Measurements from ENCODE around the gene NTMT1.

DNA sequence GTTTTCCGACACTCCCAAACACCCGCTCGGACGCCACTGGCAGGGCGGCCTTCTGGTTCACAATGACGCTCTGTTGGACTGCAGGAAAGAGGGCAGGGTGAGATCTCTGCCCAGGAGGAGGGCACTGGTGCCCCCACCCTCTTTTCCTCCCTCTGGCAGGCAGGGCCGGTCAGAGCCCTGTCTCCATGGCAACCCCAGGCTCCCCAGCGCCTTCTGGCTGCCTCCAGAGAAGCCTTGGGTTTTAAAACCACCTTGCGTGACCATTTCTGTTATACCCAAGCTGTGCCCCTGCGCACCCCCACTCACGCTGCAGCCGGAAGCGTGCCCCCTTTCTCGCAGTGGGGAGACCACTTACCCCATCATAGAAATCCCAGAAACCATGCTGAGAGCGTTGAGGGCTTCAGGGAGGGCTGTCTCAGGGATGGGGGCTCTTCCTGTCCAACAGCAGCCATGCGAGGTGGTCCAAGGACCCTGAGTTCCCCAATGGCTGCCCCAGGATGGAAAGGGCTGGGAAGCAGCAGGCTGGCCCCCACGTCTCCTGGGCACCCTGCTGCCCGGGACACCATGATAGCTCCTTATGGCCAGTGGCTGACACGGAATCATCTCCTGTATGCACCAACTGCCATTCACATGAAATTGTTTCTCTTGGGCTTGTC is 12.3 kb upstream of the NTMT1 start:
- TF ChIP-seq, protein P1, sequence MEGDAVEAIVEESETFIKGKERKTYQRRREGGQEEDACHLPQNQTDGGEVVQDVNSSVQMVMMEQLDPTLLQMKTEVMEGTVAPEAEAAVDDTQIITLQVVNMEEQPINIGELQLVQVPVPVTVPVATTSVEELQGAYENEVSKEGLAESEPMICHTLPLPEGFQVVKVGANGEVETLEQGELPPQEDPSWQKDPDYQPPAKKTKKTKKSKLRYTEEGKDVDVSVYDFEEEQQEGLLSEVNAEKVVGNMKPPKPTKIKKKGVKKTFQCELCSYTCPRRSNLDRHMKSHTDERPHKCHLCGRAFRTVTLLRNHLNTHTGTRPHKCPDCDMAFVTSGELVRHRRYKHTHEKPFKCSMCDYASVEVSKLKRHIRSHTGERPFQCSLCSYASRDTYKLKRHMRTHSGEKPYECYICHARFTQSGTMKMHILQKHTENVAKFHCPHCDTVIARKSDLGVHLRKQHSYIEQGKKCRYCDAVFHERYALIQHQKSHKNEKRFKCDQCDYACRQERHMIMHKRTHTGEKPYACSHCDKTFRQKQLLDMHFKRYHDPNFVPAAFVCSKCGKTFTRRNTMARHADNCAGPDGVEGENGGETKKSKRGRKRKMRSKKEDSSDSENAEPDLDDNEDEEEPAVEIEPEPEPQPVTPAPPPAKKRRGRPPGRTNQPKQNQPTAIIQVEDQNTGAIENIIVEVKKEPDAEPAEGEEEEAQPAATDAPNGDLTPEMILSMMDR (IDR thresholded peaks at IDR 0.05; ENCODE audit: low read depth, low read length) = no peak
- no peak for TF ChIP-seq EZH2phosphoT487 (IDR thresholded peaks at IDR 0.05; ENCODE audit: low read depth)
